Esophagus muscularis mucosa (tissue), 4 donors: ENCODE data around the gene FAAP24. TPM values are rescaled to one million over a fixed set of nuclear protein-coding genes. Genes with fewer than 3 reads are reported as not detected.
A peak's percentile ranks its signal among the peaks of the same experiment; 100 is the strongest.
"Not testable (repeated sequence)": the region's sequence is repeated elsewhere in the genome, so short reads cannot be mapped to it uniquely, and the experiment has no call there.

Experiments
- DNase-seq: peaks from one replicate; pipeline ENCODE4 v3.0.0-alpha.2; 2017; ENCODE audit errors: extremely low spot score
- H3K27ac ChIP-seq, 4 donors: fragments of 200-600 bp; sonication (generic); replicated peaks in 1 of 4; 1 replicate in 3 of 4; 2 replicates in 1 of 4; pipeline ENCODE4 v1.5.1; 2016 to 2019; ENCODE audit warnings: mild to moderate bottlenecking in 1 of 4
- H3K27me3 ChIP-seq, 4 donors: fragments of 200-600 bp; sonication (generic); one replicate each; pipeline versions ENCODE4 v1.5.1 to v1.6.0; 2016 to 2019
- H3K36me3 ChIP-seq, 4 donors: fragments of 200-600 bp; sonication (generic); one replicate each; pipeline ENCODE4 v1.5.1; 2016 to 2019
- H3K4me1 ChIP-seq, 4 donors: fragments of 200-600 bp; sonication (generic); one replicate each; pipeline ENCODE4 v1.5.1; 2016 to 2019
- H3K4me3 ChIP-seq, 4 donors: fragments of 200-600 bp; sonication (generic); 1 replicate in 2 of 4; 2 replicates in 2 of 4; pipeline ENCODE4 v1.5.1; 2016 to 2019; ENCODE audit warnings: mild to moderate bottlenecking in 4 of 4, moderate library complexity in 1 of 4
- H3K9me3 ChIP-seq, 4 donors: fragments of 200-600 bp; sonication (generic); 1 replicate in 3 of 4; 2 replicates in 1 of 4; pipeline ENCODE4 v1.5.1; 2016 to 2019
- CTCF ChIP-seq, 3 experiments: fragments of 200-600 bp in 2 of 3; fragments of 450-650 bp in 1 of 3; sonication (generic) in 2 of 3; IDR thresholded peaks; one replicate each; pipeline ENCODE4 v1.5.1; 2017 to 2019; ENCODE audit warnings: antibody characterized with exemption in 3 of 3, mild to moderate bottlenecking in 2 of 3, moderate library complexity in 1 of 3
- EP300 ChIP-seq: sonication (generic); formaldehyde crosslinking; IDR thresholded peaks from one replicate; pipeline ENCODE4 v1.6.1; 2017; ENCODE audit warnings: antibody characterized with exemption
- POLR2A ChIP-seq: fragments of 450-650 bp; IDR thresholded peaks from one replicate; pipeline ENCODE4 v1.6.1; 2017; ENCODE audit warnings: antibody characterized with exemption, moderate library complexity, mild to moderate bottlenecking, low read depth
- POLR2AphosphoS5 ChIP-seq, 2 donors: sonication (generic); formaldehyde crosslinking; IDR thresholded peaks; one replicate each; pipeline ENCODE4 v1.6.1; 2017; ENCODE audit warnings: antibody characterized with exemption in 2 of 2
- WGBS: methylation state at CpG from one replicate; pipeline ENCODE4 v1.1.5; 2018; 5-methylcytosine and 5-hydroxymethylcytosine counted together
- intact Hi-C: fragments of 100-400 bp; cut with DNase I; formaldehyde crosslinking; loops from one replicate; pipeline ENCODE4 v1.15.1; 2023
- total RNA-seq, 4 donors: library from RNA; depleted of rRNA; stranded (reverse); fragments of >200 nt; gene quantifications; one replicate each; pipeline versions ENCODE4 v1.1.0 to v1.2.1, GENCODE V29; 2016

The FAAP24 gene
- total RNA-seq, 4 donors from 2014 or later = 0.39 to 1.2 (median 0.68) TPM

- no peak for TF ChIP-seq EP300
- H3K9me3 ChIP-seq = no peaks in the 10 kb centered on the region
- H3K27ac ChIP-seq = no peak overlapping the region
- 97% methylated on average over 9 of the region's 9 CpGs for WGBS
- intact Hi-C loops = no loop called here
- no peak overlapping the region for H3K4me3 ChIP-seq
- H3K4me1 ChIP-seq = peaks cover 10 to 29% (median 25%) of the 10 kb centered on the region in 4 donors
- peaks cover 14 to 64% (median 47%) of the 10 kb centered on the region in 4 donors for H3K36me3 ChIP-seq
- H3K27me3 ChIP-seq = no peaks in the 10 kb centered on the region
- DNase-seq = no peak
Observed at GRCh38 chr19:32966750-32967149, 5.3 kb upstream of the FAAP24 start.

- no peak for TF ChIP-seq EP300
- no peak for TF ChIP-seq POLR2AphosphoS5 (IDR thresholded peaks at IDR 0.05)
- TF ChIP-seq POLR2A = no peak
- TF ChIP-seq CTCF (IDR thresholded peaks at IDR 0.05) = no peak
- 100% methylated on average over 3 of the region's 10 CpGs for WGBS
Observed at GRCh38 chr19:32969549-32969948, 2.5 kb upstream of the FAAP24 start.

GRCh38 chr19:32971012-32971595 is 938 bp upstream of the FAAP24 start:
- Histone ChIP-seq H3K4me1 (peaks cover 13 to 38% (median 29%) of the 10 kb centered on the region in 4 donors), H3K27me3 (no peaks in the 10 kb centered on the region), H3K4me3 (peak overlapping the region; percentile 64 to 89 (median 79)), H3K9me3 (no peaks in the 10 kb centered on the region), H3K36me3 (peaks cover 0 to 24% (median 13%) of the 10 kb centered on the region in 4 donors), H3K27ac (peak overlapping the region; percentile 65 to 80 (median 70))
- TF ChIP-seq POLR2AphosphoS5 (IDR thresholded peaks at IDR 0.05) (no peak), CTCF (IDR thresholded peaks at IDR 0.05) (no peak), EP300 (no peak), POLR2A (no peak)
- WGBS = 24% methylated on average over 21 of the region's 21 CpGs
- no peak for DNase-seq
- intact Hi-C loops = no loop called here

More at GRCh38 chr19:32969549-32969948, 2.5 kb upstream of the FAAP24 start:
- DNase-seq = no peak
- Histone ChIP-seq H3K27me3 (no peaks in the 10 kb centered on the region), H3K4me3 (no peak overlapping the region), H3K4me1 (peaks cover 13 to 38% (median 29%) of the 10 kb centered on the region in 4 donors), H3K27ac (no peak overlapping the region), H3K36me3 (peaks cover 9 to 38% (median 25%) of the 10 kb centered on the region in 4 donors), H3K9me3 (no peaks in the 10 kb centered on the region)
- intact Hi-C loops = no loop called here

- no peak for DNase-seq
- TF ChIP-seq CTCF (IDR thresholded peaks at IDR 0.05) (peak; percentile 43 to 68 (median 58)), EP300 (no peak)
- Histone ChIP-seq H3K36me3 (peaks cover 0 to 11% (median 2%) of the 10 kb centered on the region in 4 donors), H3K27me3 (no peaks in the 10 kb centered on the region), H3K4me3 (no peak overlapping the region), H3K4me1 (peaks cover 3 to 10% (median 7%) of the 10 kb centered on the region in 4 donors), H3K27ac (no peak overlapping the region), H3K9me3 (no peaks in the 10 kb centered on the region)
- 46% methylated on average over 14 of the region's 14 CpGs for WGBS
- intact Hi-C loops = no loop called here
Observed at GRCh38 chr19:32976223-32976805, 4.3 kb downstream of the FAAP24 start.

GRCh38 chr19:32977280-32977679 is 5.2 kb downstream of the FAAP24 start:
- no peak overlapping the region for H3K27ac ChIP-seq

GRCh38 chr19:32977813-32978212 is 5.8 kb downstream of the FAAP24 start:
- 89% methylated on average over 4 of the region's 4 CpGs for WGBS
- H3K4me1 ChIP-seq, H3K9me3 ChIP-seq, H3K4me3 ChIP-seq, intact Hi-C loops, DNase-seq, H3K27ac ChIP-seq, H3K27me3 ChIP-seq: not testable (repeated sequence)
- peaks cover 0 to 11% (median 2%) of the 10 kb centered on the region in 4 donors for H3K36me3 ChIP-seq

More at GRCh38 chr19:32977280-32977679, 5.2 kb downstream of the FAAP24 start:
- TF ChIP-seq EP300 (no peak), POLR2A (no peak), POLR2AphosphoS5 (IDR thresholded peaks at IDR 0.05) (no peak), CTCF (IDR thresholded peaks at IDR 0.05) (no peak)
- DNase-seq = no peak
- intact Hi-C loops = no loop called here
- no peaks in the 10 kb centered on the region for H3K27me3 ChIP-seq
- no peak overlapping the region for H3K4me3 ChIP-seq
- H3K9me3 ChIP-seq = no peaks in the 10 kb centered on the region
- H3K4me1 ChIP-seq = peaks cover 2 to 9% (median 5%) of the 10 kb centered on the region in 4 donors
- 79% methylated on average over 7 of the region's 7 CpGs for WGBS
- peaks cover 0 to 11% (median 2%) of the 10 kb centered on the region in 4 donors for H3K36me3 ChIP-seq

- H3K9me3 ChIP-seq, DNase-seq, H3K27ac ChIP-seq, H3K4me3 ChIP-seq, intact Hi-C loops, H3K4me1 ChIP-seq, H3K27me3 ChIP-seq: not testable (repeated sequence)
- peaks cover 0 to 11% (median 2%) of the 10 kb centered on the region in 4 donors for H3K36me3 ChIP-seq
- WGBS = 85% methylated on average over 7 of the region's 7 CpGs
Observed at GRCh38 chr19:32979807-32980206, 7.8 kb downstream of the FAAP24 start.

GRCh38 chr19:32982488-32982887 is 10.4 kb downstream of the FAAP24 start:
- H3K27me3 ChIP-seq, H3K4me3 ChIP-seq, H3K36me3 ChIP-seq, DNase-seq, H3K9me3 ChIP-seq, H3K27ac ChIP-seq, intact Hi-C loops, H3K4me1 ChIP-seq: not testable (repeated sequence)
- WGBS = 91% methylated on average over 6 of the region's 6 CpGs
